ENCODE results near the gene OVCA2. TPM values are rescaled to one million over a fixed set of nuclear protein-coding genes. Genes with fewer than 3 reads are reported as not detected.
"Not testable (repeated sequence)": the region's sequence is repeated elsewhere in the genome, so short reads cannot be mapped to it uniquely, and the experiment has no call there.

The OVCA2 gene
- total RNA-seq, 1 experiment from 2014 or later = 42.5 TPM

GRCh38 chr17:2012499-2012898 lies 29.3 kb upstream of the OVCA2 start:
- intact Hi-C loops (cut with micrococcal nuclease; ENCODE audit: unreplicated experiment) = no loop called here
- CTCF ChIA-PET = no interaction called here

DNA sequence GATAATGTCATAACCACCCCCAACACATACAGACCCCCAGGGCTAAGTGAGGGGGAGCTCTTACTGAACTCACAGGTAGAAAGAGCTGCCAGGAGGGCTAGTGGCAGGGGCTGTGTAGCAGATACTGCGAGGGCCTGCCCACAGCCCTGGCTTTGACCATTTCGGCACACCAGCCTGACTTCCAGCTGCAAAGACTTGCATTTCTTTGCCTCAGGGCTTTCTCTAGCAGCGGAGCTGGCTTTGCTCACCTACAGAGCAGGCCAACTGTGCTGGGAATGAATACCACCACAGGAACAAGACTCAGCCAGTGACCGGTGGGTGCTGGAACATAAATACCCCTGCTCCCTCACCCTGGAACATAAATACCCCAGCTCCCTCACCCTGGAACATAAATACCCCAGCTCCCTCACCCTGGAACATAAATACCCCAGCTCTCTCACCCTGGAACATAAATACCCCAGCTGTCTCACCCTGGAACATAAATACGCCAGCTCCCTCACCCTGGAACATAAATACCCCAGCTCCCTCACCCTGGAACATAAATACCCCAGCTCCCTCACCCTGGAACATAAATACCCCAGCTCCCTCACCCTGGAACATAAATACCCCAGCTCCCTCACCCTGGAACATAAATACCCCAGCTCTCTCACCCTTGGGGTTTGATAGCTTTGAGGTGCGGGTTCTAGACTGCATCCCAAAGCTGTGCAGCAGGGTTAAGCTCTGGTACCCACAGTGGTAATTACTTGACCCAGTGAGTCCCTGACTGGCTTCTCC lies 28.4 kb upstream of the OVCA2 start:
- H3K36me3 ChIP-seq (ENCODE audit: control insufficient read depth, insufficient read depth, low read length); DNase-seq (ENCODE audit: low read depth, low spot score); H3K27ac ChIP-seq (ENCODE audit: low read length); H3K27me3 ChIP-seq (ENCODE audit: control insufficient read depth, insufficient read depth, low read length); POLR2A ChIA-PET; H3K9me3 ChIP-seq (ENCODE audit: control insufficient read depth, insufficient read depth, low read depth, low read length); H3K4me1 ChIP-seq (ENCODE audit: control insufficient read depth, insufficient read depth, low read length); intact Hi-C loops (cut with micrococcal nuclease; ENCODE audit: unreplicated experiment); H3K4me3 ChIP-seq (ENCODE audit: low read depth in 2 of 2, low read length in 2 of 2); CTCF ChIA-PET; BruUV-seq (replicated peaks); in situ Hi-C loops (cut with HindIII; ENCODE audit: low pct_unique_long_range_greater_than_20kb, low sequenced_read_pairs): not testable (repeated sequence)
- ATAC-seq = peak; percentile 56; the same call in 1 of the 2 replicates

More at GRCh38 chr17:2012499-2012898, 29.3 kb upstream of the OVCA2 start:
- no peak for TF ChIP-seq CTCF (IDR thresholded peaks at IDR 0.05)
- TF ChIP-seq SIN3A (IDR thresholded peaks at IDR 0.05; ENCODE audit: borderline replicate concordance, insufficient read depth, low read depth, low read length) = no peak
- TF ChIP-seq TCF7L2 (IDR thresholded peaks at IDR 0.05; ENCODE audit: low read depth, low read length) = no peak
- TF ChIP-seq REST (IDR thresholded peaks at IDR 0.05; ENCODE audit: insufficient read depth in 1 of 2, low read depth in 2 of 2, low read length in 1 of 2) = no peak
- no peak for TF ChIP-seq POLR2AphosphoS5 (IDR thresholded peaks at IDR 0.05; ENCODE audit: low read depth, low read length)
- DNase-seq (ENCODE audit: low read depth, low spot score) = no peak
- Histone ChIP-seq H3K27me3 (ENCODE audit: control insufficient read depth, insufficient read depth, low read length) (no peaks in the 10 kb centered on the region), H3K4me1 (ENCODE audit: control insufficient read depth, insufficient read depth, low read length) (no peaks in the 10 kb centered on the region), H3K36me3 (ENCODE audit: control insufficient read depth, insufficient read depth, low read length) (no peaks in the 10 kb centered on the region), H3K27ac (ENCODE audit: low read length) (no peak overlapping the region), H3K9me3 (ENCODE audit: control insufficient read depth, insufficient read depth, low read depth, low read length) (no peaks in the 10 kb centered on the region), H3K4me3 (ENCODE audit: low read depth in 2 of 2, low read length in 2 of 2) (no peak overlapping the region)
- in situ Hi-C loops (cut with HindIII; ENCODE audit: low pct_unique_long_range_greater_than_20kb, low sequenced_read_pairs) = no loop called here
- no peak for ATAC-seq
- POLR2A ChIA-PET = no interaction called here
- BruUV-seq (replicated peaks) = no TSS peak

- no peak for ATAC-seq
- POLR2A ChIA-PET = no interaction called here
- in situ Hi-C loops (cut with HindIII; ENCODE audit: low pct_unique_long_range_greater_than_20kb, low sequenced_read_pairs) (no loop called here), intact Hi-C loops (cut with micrococcal nuclease; ENCODE audit: unreplicated experiment) (no loop called here)
- no peak for DNase-seq (ENCODE audit: low read depth, low spot score)
- Histone ChIP-seq H3K27ac (ENCODE audit: low read length) (no peak overlapping the region), H3K36me3 (ENCODE audit: control insufficient read depth, insufficient read depth, low read length) (no peaks in the 10 kb centered on the region), H3K4me3 (ENCODE audit: low read depth in 2 of 2, low read length in 2 of 2) (no peak overlapping the region), H3K9me3 (ENCODE audit: control insufficient read depth, insufficient read depth, low read depth, low read length) (no peaks in the 10 kb centered on the region), H3K27me3 (ENCODE audit: control insufficient read depth, insufficient read depth, low read length) (no peaks in the 10 kb centered on the region), H3K4me1 (ENCODE audit: control insufficient read depth, insufficient read depth, low read length) (no peaks in the 10 kb centered on the region)
- no TSS peak for BruUV-seq (replicated peaks)
- CTCF ChIA-PET = no interaction called here
- TF ChIP-seq CTCF (IDR thresholded peaks at IDR 0.05) (no peak), TCF7L2 (IDR thresholded peaks at IDR 0.05; ENCODE audit: low read depth, low read length) (no peak), SIN3A (IDR thresholded peaks at IDR 0.05; ENCODE audit: borderline replicate concordance, insufficient read depth, low read depth, low read length) (no peak), POLR2AphosphoS5 (IDR thresholded peaks at IDR 0.05; ENCODE audit: low read depth, low read length) (no peak), REST (IDR thresholded peaks at IDR 0.05; ENCODE audit: insufficient read depth in 1 of 2, low read depth in 2 of 2, low read length in 1 of 2) (no peak)
These were observed 27.9 kb upstream of the OVCA2 start for GRCh38 chr17:2013994-2014317.
